Tibial nerve (tissue), 4 donors: ENCODE results near the gene ETV3L.

Experiments used
- CTCF ChIP-seq, 5 experiments: fragments of 200-600 bp in 3 of 5; fragments of 450-650 bp in 2 of 5; sonication (generic) in 3 of 5; IDR thresholded peaks; one replicate each; pipeline ENCODE4 v1.5.1; 2016 to 2019; ENCODE audit warnings: antibody characterized with exemption in 5 of 5, mild to moderate bottlenecking in 3 of 5, moderate library complexity in 2 of 5
- EP300 ChIP-seq, 2 donors: sonication (generic); formaldehyde crosslinking; IDR thresholded peaks; one replicate each; pipeline ENCODE4 v1.6.1; 2017; ENCODE audit warnings: antibody characterized with exemption in 2 of 2, mild to moderate bottlenecking in 1 of 2
- POLR2A ChIP-seq, 2 donors: fragments of 450-650 bp; IDR thresholded peaks; one replicate each; pipeline ENCODE4 v1.6.1; 2017; ENCODE audit warnings: antibody characterized with exemption in 2 of 2, mild to moderate bottlenecking in 2 of 2, moderate library complexity in 2 of 2

- TF ChIP-seq CTCF (IDR thresholded peaks at IDR 0.05) = no peak
- TF ChIP-seq EP300 (IDR thresholded peaks at IDR 0.05) = no peak
- no peak for TF ChIP-seq POLR2A (IDR thresholded peaks at IDR 0.05)
Observed at GRCh38 chr1:157111396-157112165, 12.0 kb upstream of the ETV3L start.
